Measurements from ENCODE around the gene POU2F1. TPM values are rescaled to one million over a fixed set of nuclear protein-coding genes. Genes with fewer than 3 reads are reported as not detected.

POU2F1 gene
- total RNA-seq, 1 donor from 2014 or later: 3.9 TPM

DNA sequence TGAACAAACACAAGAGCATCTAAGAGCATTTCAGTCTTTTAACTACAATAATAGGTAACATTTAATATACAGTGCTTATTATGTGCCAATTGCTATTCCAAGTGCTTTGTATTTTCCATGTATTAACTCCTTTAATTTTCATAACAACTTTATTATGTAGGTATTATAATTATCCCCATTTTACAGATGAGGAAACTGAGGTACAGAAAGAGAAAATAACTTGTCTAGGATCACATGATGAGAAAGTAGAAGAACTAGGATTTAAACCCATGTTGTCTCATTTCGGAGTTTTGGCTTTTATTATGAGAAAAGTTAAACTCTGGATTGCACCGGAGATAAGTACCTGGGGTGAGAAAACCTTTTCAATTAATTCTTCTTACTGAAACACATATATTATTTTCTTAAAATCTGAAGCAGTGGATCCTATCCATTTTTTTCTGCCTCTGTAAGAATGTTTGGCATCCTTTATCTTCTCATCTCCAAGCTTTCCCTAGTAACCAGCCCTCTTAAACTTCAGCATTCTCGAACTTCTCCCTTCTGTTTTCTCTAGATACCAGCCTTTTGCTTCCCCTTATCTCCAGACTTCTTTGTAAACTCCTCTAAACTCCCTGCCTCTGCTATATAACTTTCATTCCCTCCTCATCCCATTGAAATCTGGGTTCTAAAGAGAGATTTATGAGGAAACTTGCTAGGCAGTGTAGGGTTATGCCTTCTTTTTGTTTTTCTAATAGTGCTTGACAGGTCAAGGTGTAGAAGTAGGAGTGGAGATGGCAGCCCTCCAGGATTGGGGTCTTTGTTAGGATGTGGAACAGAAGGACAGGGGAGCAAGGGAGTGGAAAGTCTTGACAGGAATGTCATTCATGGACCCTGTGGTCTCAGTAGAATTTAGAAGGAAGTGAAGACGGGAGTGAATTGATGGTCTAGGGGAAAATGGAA lies 28.3 kb downstream of the POU2F1 start:
- TF ChIP-seq, protein P1, sequence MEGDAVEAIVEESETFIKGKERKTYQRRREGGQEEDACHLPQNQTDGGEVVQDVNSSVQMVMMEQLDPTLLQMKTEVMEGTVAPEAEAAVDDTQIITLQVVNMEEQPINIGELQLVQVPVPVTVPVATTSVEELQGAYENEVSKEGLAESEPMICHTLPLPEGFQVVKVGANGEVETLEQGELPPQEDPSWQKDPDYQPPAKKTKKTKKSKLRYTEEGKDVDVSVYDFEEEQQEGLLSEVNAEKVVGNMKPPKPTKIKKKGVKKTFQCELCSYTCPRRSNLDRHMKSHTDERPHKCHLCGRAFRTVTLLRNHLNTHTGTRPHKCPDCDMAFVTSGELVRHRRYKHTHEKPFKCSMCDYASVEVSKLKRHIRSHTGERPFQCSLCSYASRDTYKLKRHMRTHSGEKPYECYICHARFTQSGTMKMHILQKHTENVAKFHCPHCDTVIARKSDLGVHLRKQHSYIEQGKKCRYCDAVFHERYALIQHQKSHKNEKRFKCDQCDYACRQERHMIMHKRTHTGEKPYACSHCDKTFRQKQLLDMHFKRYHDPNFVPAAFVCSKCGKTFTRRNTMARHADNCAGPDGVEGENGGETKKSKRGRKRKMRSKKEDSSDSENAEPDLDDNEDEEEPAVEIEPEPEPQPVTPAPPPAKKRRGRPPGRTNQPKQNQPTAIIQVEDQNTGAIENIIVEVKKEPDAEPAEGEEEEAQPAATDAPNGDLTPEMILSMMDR (IDR thresholded peaks at IDR 0.05; ENCODE audit: insufficient read depth, low read length, severe bottlenecking): no peak

GRCh38 chr1:167249702-167250101 lies 29.0 kb downstream of the POU2F1 start:
- Histone ChIP-seq H3K36me3 (ENCODE audit: control insufficient read depth, insufficient read depth, low read length) (no peaks in the 10 kb centered on the region), H3K4me3 (ENCODE audit: low read depth, low read length) (no peak overlapping the region), H3K27me3 (ENCODE audit: control insufficient read depth, insufficient read depth, low read length) (no peaks in the 10 kb centered on the region)
- DNase-seq (ENCODE audit: low read depth) (no peak), FAIRE-seq (no peak)
- TF ChIP-seq, protein P1 (IDR thresholded peaks at IDR 0.05; ENCODE audit: insufficient read depth, low read length, severe bottlenecking): no peak

More for the DNA sequence above, 28.3 kb downstream of the POU2F1 start:
- FAIRE-seq (no peak), DNase-seq (ENCODE audit: low read depth) (no peak)
- Histone ChIP-seq H3K36me3 (ENCODE audit: control insufficient read depth, insufficient read depth, low read length) (no peaks in the 10 kb centered on the region), H3K4me3 (ENCODE audit: low read depth, low read length) (no peak overlapping the region), H3K27me3 (ENCODE audit: control insufficient read depth, insufficient read depth, low read length) (no peaks in the 10 kb centered on the region)

DNA sequence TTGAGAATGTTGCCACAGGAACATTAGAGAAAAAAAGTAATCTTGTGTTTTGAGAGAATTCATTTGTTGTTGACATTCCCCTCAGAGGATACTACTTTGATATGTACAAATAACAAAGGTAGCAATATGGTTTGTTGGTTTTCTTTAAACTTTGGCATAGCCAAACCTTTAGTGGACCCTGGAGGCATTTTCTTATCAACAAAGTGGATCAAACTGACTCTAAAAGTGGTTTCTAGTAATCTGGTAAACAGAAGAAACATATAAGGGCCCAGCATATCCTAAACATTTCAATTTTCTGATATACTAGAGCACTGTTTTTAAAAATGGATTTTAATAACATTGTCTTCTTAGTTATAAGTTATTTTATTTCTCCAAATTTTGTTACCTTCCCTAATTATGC lies 29.8 kb downstream of the POU2F1 start:
- no peak for FAIRE-seq
- Histone ChIP-seq H3K4me3 (ENCODE audit: low read depth, low read length) (no peak overlapping the region), H3K36me3 (ENCODE audit: control insufficient read depth, insufficient read depth, low read length) (no peaks in the 10 kb centered on the region), H3K27me3 (ENCODE audit: control insufficient read depth, insufficient read depth, low read length) (no peaks in the 10 kb centered on the region)
- TF ChIP-seq, protein P1 (IDR thresholded peaks at IDR 0.05; ENCODE audit: insufficient read depth, low read length, severe bottlenecking): no peak
- DNase-seq (ENCODE audit: low read depth): no peak

- H3K4me3 ChIP-seq (ENCODE audit: low read depth, low read length): no peak overlapping the region
Measured at GRCh38 chr1:167251472-167251871, 30.8 kb downstream of the POU2F1 start.

DNA sequence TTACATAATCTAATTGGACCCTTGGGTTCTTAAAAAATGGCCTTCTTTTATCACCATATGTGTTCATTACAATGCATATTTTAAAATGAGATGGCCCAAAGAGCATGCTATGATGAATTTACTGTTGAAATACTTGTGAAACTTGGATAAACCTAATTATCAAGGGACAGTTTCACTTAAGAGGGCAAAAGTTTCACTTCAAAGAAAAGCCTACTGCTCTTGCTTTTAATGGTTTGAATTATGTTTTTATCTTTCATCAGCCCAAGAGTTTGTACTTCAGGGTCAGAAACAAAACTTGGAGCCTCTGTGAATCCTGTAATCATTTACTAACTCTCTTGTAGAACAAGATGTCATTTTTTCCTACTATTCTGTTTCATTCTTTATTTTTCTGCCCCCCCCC lies 32.3 kb downstream of the POU2F1 start:
- no peaks in the 10 kb centered on the region for H3K36me3 ChIP-seq (ENCODE audit: control insufficient read depth, insufficient read depth, low read length)
- no peaks in the 10 kb centered on the region for H3K27me3 ChIP-seq (ENCODE audit: control insufficient read depth, insufficient read depth, low read length)
- DNase-seq (ENCODE audit: low read depth) (no peak), FAIRE-seq (no peak)
- no peak overlapping the region for H3K4me3 ChIP-seq (ENCODE audit: low read depth, low read length)
- TF ChIP-seq, protein P1 (IDR thresholded peaks at IDR 0.05; ENCODE audit: insufficient read depth, low read length, severe bottlenecking): no peak

More at GRCh38 chr1:167251472-167251871, 30.8 kb downstream of the POU2F1 start:
- TF ChIP-seq, protein P1 (IDR thresholded peaks at IDR 0.05; ENCODE audit: insufficient read depth, low read length, severe bottlenecking): no peak
- no peaks in the 10 kb centered on the region for H3K27me3 ChIP-seq (ENCODE audit: control insufficient read depth, insufficient read depth, low read length)
- H3K36me3 ChIP-seq (ENCODE audit: control insufficient read depth, insufficient read depth, low read length): no peaks in the 10 kb centered on the region
- DNase-seq (ENCODE audit: low read depth): no peak
- FAIRE-seq: no peak

Measured in bronchial epithelial cell (primary cell).